Measurements from ENCODE around the gene FLNA. TPM values are rescaled to one million over a fixed set of nuclear protein-coding genes. Genes with fewer than 3 reads are reported as not detected.

The FLNA gene
- total RNA-seq, 1 experiment from 2014 or later = 1,841 TPM

DNA sequence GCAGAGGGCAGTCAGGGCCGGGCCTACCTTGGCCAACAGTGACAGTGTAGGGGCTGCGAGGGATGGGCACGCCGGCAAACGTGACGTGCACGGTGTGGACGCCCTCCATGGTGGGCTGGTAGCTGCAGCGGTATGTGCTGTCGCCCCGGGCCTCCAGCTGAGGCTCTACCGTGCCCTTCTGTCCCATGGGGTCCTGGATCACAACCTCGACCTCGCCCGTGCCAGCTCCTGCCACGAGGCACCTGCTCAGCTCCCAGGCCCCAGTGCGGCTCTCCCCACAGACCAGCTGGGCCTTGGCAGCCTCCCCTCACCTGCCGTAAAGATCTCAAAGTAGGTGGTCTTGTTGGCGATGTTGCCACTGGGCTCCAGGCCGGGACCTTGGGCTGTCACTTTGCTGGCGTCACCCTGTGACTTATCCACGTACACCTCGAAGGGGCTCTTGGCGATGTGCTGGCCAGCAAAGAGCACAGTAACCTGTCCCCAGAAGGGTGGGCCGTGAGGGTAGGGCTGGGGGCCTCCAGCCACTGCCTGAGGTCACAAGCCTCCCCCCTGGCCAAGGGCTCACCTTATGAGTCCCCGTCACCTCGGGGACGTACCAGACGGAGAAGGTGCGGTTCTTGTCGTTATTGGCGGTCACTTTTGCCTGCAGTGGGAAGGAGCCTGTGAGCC, 8.3 kb downstream of the FLNA start:
- H4K20me1 ChIP-seq (ENCODE audit: insufficient read depth) = no peaks in the 10 kb centered on the region
- no peak for TF ChIP-seq EZH2 (IDR thresholded peaks at IDR 0.05; ENCODE audit: low read depth)
- TF ChIP-seq, protein P1, sequence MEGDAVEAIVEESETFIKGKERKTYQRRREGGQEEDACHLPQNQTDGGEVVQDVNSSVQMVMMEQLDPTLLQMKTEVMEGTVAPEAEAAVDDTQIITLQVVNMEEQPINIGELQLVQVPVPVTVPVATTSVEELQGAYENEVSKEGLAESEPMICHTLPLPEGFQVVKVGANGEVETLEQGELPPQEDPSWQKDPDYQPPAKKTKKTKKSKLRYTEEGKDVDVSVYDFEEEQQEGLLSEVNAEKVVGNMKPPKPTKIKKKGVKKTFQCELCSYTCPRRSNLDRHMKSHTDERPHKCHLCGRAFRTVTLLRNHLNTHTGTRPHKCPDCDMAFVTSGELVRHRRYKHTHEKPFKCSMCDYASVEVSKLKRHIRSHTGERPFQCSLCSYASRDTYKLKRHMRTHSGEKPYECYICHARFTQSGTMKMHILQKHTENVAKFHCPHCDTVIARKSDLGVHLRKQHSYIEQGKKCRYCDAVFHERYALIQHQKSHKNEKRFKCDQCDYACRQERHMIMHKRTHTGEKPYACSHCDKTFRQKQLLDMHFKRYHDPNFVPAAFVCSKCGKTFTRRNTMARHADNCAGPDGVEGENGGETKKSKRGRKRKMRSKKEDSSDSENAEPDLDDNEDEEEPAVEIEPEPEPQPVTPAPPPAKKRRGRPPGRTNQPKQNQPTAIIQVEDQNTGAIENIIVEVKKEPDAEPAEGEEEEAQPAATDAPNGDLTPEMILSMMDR (conservative IDR thresholded peaks at IDR 0.05) = no peak

DNA sequence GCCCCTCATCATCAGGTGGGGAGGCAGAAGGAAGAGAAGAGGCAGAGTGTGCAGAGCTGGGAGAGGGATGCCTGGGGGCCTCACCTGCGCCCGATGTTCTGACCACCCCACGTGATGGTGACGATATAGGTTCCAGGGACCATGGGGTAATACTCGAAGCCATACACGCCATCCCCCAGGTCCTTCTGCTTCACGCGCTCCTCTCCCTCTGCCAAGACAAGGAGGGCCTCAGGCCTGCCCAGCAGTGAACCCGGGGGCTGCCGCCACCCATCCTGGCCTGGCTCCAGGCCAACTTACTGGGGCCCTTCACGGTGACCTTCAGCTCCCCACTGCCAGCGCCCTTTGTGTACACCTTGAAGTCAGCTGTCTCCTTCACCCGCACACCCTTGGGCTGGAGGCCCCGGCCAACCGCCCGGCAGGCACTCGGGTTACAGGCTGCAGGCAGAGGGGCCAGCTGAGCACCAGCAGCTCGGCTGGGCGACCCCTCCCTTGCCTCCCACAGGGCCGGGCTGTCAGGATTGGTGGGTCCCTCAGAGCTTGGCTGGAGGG, 9.3 kb downstream of the FLNA start:
- no TSS peak for BruUV-seq (replicated peaks)
- intact Hi-C loops (cut with micrococcal nuclease; ENCODE audit: unreplicated experiment) = no loop called here
- H2AFZ ChIP-seq = no peak overlapping the region
- H3K9me2 ChIP-seq (ENCODE audit: insufficient read depth) = no peaks in the 10 kb centered on the region
- no peaks in the 10 kb centered on the region for H3K4me1 ChIP-seq (replicated peaks; ENCODE audit: insufficient read depth)
- H3K36me3 ChIP-seq (ENCODE audit: low read depth) = no peaks in the 10 kb centered on the region
- no peak overlapping the region for H3K27ac ChIP-seq
- ChIA-PET POLR2A (ENCODE audit: unreplicated experiment) (interaction anchor here (0.6 to 0.7 kb wide), 2 partner anchors 176 to 352 kb away, joined by 3 read pairs; no protein-coding TSS in a partner anchor), CTCF (no interaction called here)
- H3K4me3 ChIP-seq = no peak overlapping the region
- peaks cover 26% of the 10 kb centered on the region for H3K79me2 ChIP-seq (ENCODE audit: low read depth)
- H3K9me3 ChIP-seq (ENCODE audit: insufficient read depth, low read depth) = no peaks in the 10 kb centered on the region
- no peak for TF ChIP-seq EZH2 (IDR thresholded peaks at IDR 0.05; ENCODE audit: low read depth)
- TF ChIP-seq, protein P1 (conservative IDR thresholded peaks at IDR 0.05) = no peak
- DNase-seq = no peak
- no peaks in the 10 kb centered on the region for H4K20me1 ChIP-seq (ENCODE audit: insufficient read depth)
- no peaks in the 10 kb centered on the region; the same call in 1 of the 2 replicates for H3F3A ChIP-seq (ENCODE audit: insufficient read depth, low read depth)
- H3K4me2 ChIP-seq = no peak overlapping the region
- no peaks in the 10 kb centered on the region for H3K27me3 ChIP-seq (ENCODE audit: insufficient read depth, low read depth)

More for the DNA sequence above, 8.3 kb downstream of the FLNA start:
- Histone ChIP-seq H3K27ac (no peak overlapping the region), H3K4me1 (replicated peaks; ENCODE audit: insufficient read depth) (no peaks in the 10 kb centered on the region), H3K79me2 (ENCODE audit: low read depth) (peaks cover 35% of the 10 kb centered on the region), H3K9me3 (ENCODE audit: insufficient read depth, low read depth) (no peaks in the 10 kb centered on the region), H2AFZ (no peak overlapping the region), H3K36me3 (ENCODE audit: low read depth) (no peaks in the 10 kb centered on the region), H3K27me3 (ENCODE audit: insufficient read depth, low read depth) (no peaks in the 10 kb centered on the region), H3K9me2 (ENCODE audit: insufficient read depth) (no peaks in the 10 kb centered on the region), H3K4me2 (no peak overlapping the region), H3F3A (ENCODE audit: insufficient read depth, low read depth) (no peaks in the 10 kb centered on the region; the same call in 1 of the 2 replicates), H3K4me3 (no peak overlapping the region)
- intact Hi-C loops (cut with micrococcal nuclease; ENCODE audit: unreplicated experiment) = no loop called here
- CTCF ChIA-PET = no interaction called here
- no peak for DNase-seq
- POLR2A ChIA-PET (ENCODE audit: unreplicated experiment) = no interaction called here
- no TSS peak for BruUV-seq (replicated peaks)

DNA sequence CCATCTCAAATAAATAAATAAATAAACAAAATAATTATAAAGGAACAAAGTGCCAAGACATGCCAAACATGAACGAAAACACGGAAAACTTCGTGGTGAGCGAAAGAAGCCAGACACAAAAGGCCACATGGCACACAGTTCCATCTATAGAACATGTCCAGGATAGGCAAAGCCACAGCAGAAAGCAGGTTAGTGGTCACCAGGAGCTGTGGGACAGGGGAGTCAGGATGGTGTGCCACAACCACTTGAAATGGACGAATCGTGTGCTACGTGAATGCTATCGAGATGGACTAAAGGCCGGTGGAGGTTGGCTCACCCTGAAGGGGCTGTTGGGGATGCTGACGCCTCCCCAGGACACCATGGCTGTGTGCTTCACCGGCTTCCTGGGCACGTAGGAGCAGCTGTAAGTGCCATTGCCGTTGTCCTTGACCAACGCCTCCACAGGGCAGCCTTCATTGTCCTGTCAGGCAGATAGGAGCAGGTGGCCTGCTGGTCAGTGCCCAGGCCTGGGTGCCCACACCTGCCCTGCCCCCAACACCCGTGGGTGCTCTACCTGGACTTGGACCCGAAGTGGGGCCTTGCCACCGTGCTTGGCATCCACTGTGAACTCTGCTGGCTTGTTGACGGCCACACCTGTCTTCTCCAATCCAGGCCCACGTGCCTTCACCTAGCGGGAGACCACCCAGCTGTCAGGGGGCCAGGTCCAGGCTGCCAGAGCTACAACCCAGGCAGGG, 10.6 kb downstream of the FLNA start:
- Histone ChIP-seq H3K4me3 (no peak overlapping the region), H3K27ac (no peak overlapping the region), H3F3A (ENCODE audit: insufficient read depth, low read depth) (no peaks in the 10 kb centered on the region; the same call in 1 of the 2 replicates), H3K9me2 (ENCODE audit: insufficient read depth) (no peaks in the 10 kb centered on the region), H3K27me3 (ENCODE audit: insufficient read depth, low read depth) (no peaks in the 10 kb centered on the region), H3K4me1 (replicated peaks; ENCODE audit: insufficient read depth) (no peaks in the 10 kb centered on the region), H4K20me1 (ENCODE audit: insufficient read depth) (no peaks in the 10 kb centered on the region), H2AFZ (no peak overlapping the region), H3K4me2 (no peak overlapping the region), H3K79me2 (ENCODE audit: low read depth) (peaks cover 22% of the 10 kb centered on the region), H3K9me3 (ENCODE audit: insufficient read depth, low read depth) (no peaks in the 10 kb centered on the region), H3K36me3 (ENCODE audit: low read depth) (no peaks in the 10 kb centered on the region)
- ChIA-PET POLR2A (ENCODE audit: unreplicated experiment) (interaction anchor here (0.7 to 0.9 kb wide), 2 partner anchors 18 to 178 kb away, joined by 3 read pairs; no protein-coding TSS in a partner anchor), CTCF (interaction anchor here (0.7 kb wide), 1 partner anchor 10 kb away, joined by 3 read pairs; no protein-coding TSS in a partner anchor)
- BruUV-seq (replicated peaks) = no TSS peak
- TF ChIP-seq EZH2 (IDR thresholded peaks at IDR 0.05; ENCODE audit: low read depth) = no peak
- TF ChIP-seq, protein P1 (conservative IDR thresholded peaks at IDR 0.05) = no peak
- no peak for DNase-seq
- intact Hi-C loops (cut with micrococcal nuclease; ENCODE audit: unreplicated experiment) = no loop called here

Measured in PC-9 (cell line).